Activated CD4-positive, alpha-beta T cell treated with anti-CD3 and anti-CD28 coated beads, Interleukin-2, amount 10 ng/mL, durations not matched to agents 7 days and 5 days (primary cell): Measurements from ENCODE around the gene ATP5IF1. TPM values are rescaled to one million over a fixed set of nuclear protein-coding genes. Genes with fewer than 3 reads are reported as not detected.

Experiments used
- CTCF ChIA-PET: fragments of 350-600 bp; sonication (Branson Sonifier 250); formaldehyde crosslinking; loops from one replicate; lab custom pipeline; 2021; ENCODE audit warnings: antibody characterized with exemption; lab: Charles Lee
- POLR2A ChIA-PET: fragments of 350-600 bp; sonication (Branson Sonifier 250); formaldehyde crosslinking; loops from one replicate; lab custom pipeline; 2021; ENCODE audit warnings: antibody characterized with exemption; lab: Charles Lee
- DNase-seq: peaks from one replicate; pipeline ENCODE4 v3.0.0-alpha.2; 2020
- H3K27ac Mint-ChIP-seq: one replicate; pipeline ENCODE4 v1.8.0; 2021; ENCODE audit warnings: mild to moderate bottlenecking, moderate library complexity, mixed read lengths
- H3K27me3 Mint-ChIP-seq: one replicate; pipeline ENCODE4 v1.8.0; 2021; ENCODE audit warnings: mixed read lengths
- H3K36me3 Mint-ChIP-seq: one replicate; pipeline ENCODE4 v1.8.0; 2021; ENCODE audit warnings: low read depth, mixed read lengths
- H3K4me1 Mint-ChIP-seq: one replicate; pipeline ENCODE4 v1.8.0; 2021; ENCODE audit warnings: mixed read lengths
- H3K4me3 Mint-ChIP-seq: one replicate; pipeline ENCODE4 v1.8.0; 2021; ENCODE audit warnings: mild to moderate bottlenecking, moderate library complexity, mixed read lengths
- H3K9me3 Mint-ChIP-seq: one replicate; pipeline ENCODE4 v1.8.0; 2021; ENCODE audit warnings: mixed read lengths
- total RNA-seq, 2 experiments: library from RNA; stranded (reverse); gene quantifications; one replicate each; pipeline ENCODE4 v1.2.3, GENCODE V29; 2021

The ATP5IF1 gene
- total RNA-seq, 2 experiments from 2014 or later = 172 to 189 TPM

- H3K36me3 Mint-ChIP-seq = peaks cover 63% of the 10 kb centered on the region
- no peak for DNase-seq
- POLR2A ChIA-PET = no interaction called here
These were observed 30.7 kb upstream of the ATP5IF1 start for GRCh38 chr1:28205243-28205642.

GRCh38 chr1:28208818-28209441 is 27.0 kb upstream of the ATP5IF1 start:
- ChIA-PET POLR2A (interaction anchor here (0.6 kb wide), 1 partner anchor 142 kb away, joined by 3 read pairs; no protein-coding TSS in a partner anchor), CTCF (interaction anchor here (0.5 to 1.9 kb wide), 9 partner anchors 9 to 303 kb away, joined by 3 to 20 read pairs (median 4); partner anchors contain the start of gene EYA3)
- Mint-ChIP-seq H3K27me3 (no peaks in the 10 kb centered on the region), H3K36me3 (peaks cover 37% of the 10 kb centered on the region), H3K27ac (no peak overlapping the region), H3K4me3 (no peak overlapping the region), H3K4me1 (peaks cover 11% of the 10 kb centered on the region), H3K9me3 (no peaks in the 10 kb centered on the region)
- peak; percentile 80 for DNase-seq

More at GRCh38 chr1:28205243-28205642, 30.7 kb upstream of the ATP5IF1 start:
- no peaks in the 10 kb centered on the region for H3K27me3 Mint-ChIP-seq
- no peak overlapping the region for H3K4me3 Mint-ChIP-seq
- CTCF ChIA-PET = interaction anchor here (0.6 to 2.1 kb wide), 2 partner anchors 92 to 114 kb away, joined by 4 to 7 read pairs; no protein-coding TSS in a partner anchor
- peaks cover 25% of the 10 kb centered on the region for H3K4me1 Mint-ChIP-seq
- H3K27ac Mint-ChIP-seq = no peak overlapping the region
- no peaks in the 10 kb centered on the region for H3K9me3 Mint-ChIP-seq

GRCh38 chr1:28209700-28210099 is 26.2 kb upstream of the ATP5IF1 start:
- DNase-seq = no peak
- no peak overlapping the region for H3K4me3 Mint-ChIP-seq
- no peak overlapping the region for H3K27ac Mint-ChIP-seq
- ChIA-PET POLR2A (no interaction called here), CTCF (interaction anchor here (0.9 to 1.9 kb wide), 8 partner anchors 9 to 304 kb away, joined by 4 to 20 read pairs (median 4); partner anchors contain the start of gene EYA3)
- no peaks in the 10 kb centered on the region for H3K27me3 Mint-ChIP-seq
- peaks cover 30% of the 10 kb centered on the region for H3K36me3 Mint-ChIP-seq
- peaks cover 11% of the 10 kb centered on the region for H3K4me1 Mint-ChIP-seq
- H3K9me3 Mint-ChIP-seq = no peaks in the 10 kb centered on the region

- H3K4me3 Mint-ChIP-seq = no peak overlapping the region
- H3K36me3 Mint-ChIP-seq = peaks cover 22% of the 10 kb centered on the region
- peaks cover 9% of the 10 kb centered on the region for H3K4me1 Mint-ChIP-seq
- ChIA-PET POLR2A (no interaction called here), CTCF (interaction anchor here (0.6 to 1.0 kb wide), 4 partner anchors 35 to 199 kb away, joined by 3 to 6 read pairs (median 4); no protein-coding TSS in a partner anchor)
- no peak overlapping the region for H3K27ac Mint-ChIP-seq
- DNase-seq = no peak
- no peaks in the 10 kb centered on the region for H3K9me3 Mint-ChIP-seq
- no peaks in the 10 kb centered on the region for H3K27me3 Mint-ChIP-seq
These were observed 22.6 kb upstream of the ATP5IF1 start for GRCh38 chr1:28213315-28213714.

GRCh38 chr1:28229089-28229488 is 6.8 kb upstream of the ATP5IF1 start:
- no peak for DNase-seq
- CTCF ChIA-PET = interaction anchor here (1.7 kb wide), 1 partner anchor 8 kb away, joined by 6 read pairs; no protein-coding TSS in a partner anchor
- Mint-ChIP-seq H3K36me3 (peaks cover 33% of the 10 kb centered on the region), H3K9me3 (no peaks in the 10 kb centered on the region), H3K27ac (no peak overlapping the region), H3K27me3 (no peaks in the 10 kb centered on the region), H3K4me3 (no peak overlapping the region), H3K4me1 (peaks cover 22% of the 10 kb centered on the region)
- POLR2A ChIA-PET = no interaction called here

- no peak overlapping the region for H3K27ac Mint-ChIP-seq
- H3K4me3 Mint-ChIP-seq = no peak overlapping the region
- ChIA-PET POLR2A (no interaction called here), CTCF (no interaction called here)
- DNase-seq = no peak
- no peaks in the 10 kb centered on the region for H3K9me3 Mint-ChIP-seq
- peaks cover 25% of the 10 kb centered on the region for H3K4me1 Mint-ChIP-seq
- H3K27me3 Mint-ChIP-seq = no peaks in the 10 kb centered on the region
- peaks cover 29% of the 10 kb centered on the region for H3K36me3 Mint-ChIP-seq
These were observed 5.9 kb upstream of the ATP5IF1 start for GRCh38 chr1:28229996-28230395.

- peak; percentile 96 for DNase-seq
These were observed 3.2 kb upstream of the ATP5IF1 start, which contains the start of gene DNAJC8 for GRCh38 chr1:28232558-28233263. Gene DNAJC8 (minus strand): TSS chr1:28233029. CDS start chr1:28232998, 31 bp downstream.

GRCh38 chr1:28233264-28233606 is 2.7 kb upstream of the ATP5IF1 start:
- peaks cover 25% of the 10 kb centered on the region for H3K4me1 Mint-ChIP-seq
- H3K36me3 Mint-ChIP-seq = peaks cover 15% of the 10 kb centered on the region
- ChIA-PET CTCF (interaction anchor here (5.9 kb wide), 1 partner anchor 11 kb away, joined by 35 read pairs; no protein-coding TSS in a partner anchor), POLR2A (no interaction called here)
- peak overlapping the region; percentile 99 for H3K4me3 Mint-ChIP-seq
- H3K27ac Mint-ChIP-seq = no peak overlapping the region
- H3K9me3 Mint-ChIP-seq = no peaks in the 10 kb centered on the region
- no peak for DNase-seq
- no peaks in the 10 kb centered on the region for H3K27me3 Mint-ChIP-seq

More at GRCh38 chr1:28232558-28233263, 3.2 kb upstream of the ATP5IF1 start, which contains the start of gene DNAJC8:
- Mint-ChIP-seq H3K4me1 (peaks cover 25% of the 10 kb centered on the region), H3K27me3 (no peaks in the 10 kb centered on the region), H3K36me3 (peaks cover 15% of the 10 kb centered on the region), H3K9me3 (no peaks in the 10 kb centered on the region), H3K27ac (peak within 1 kb of the TSS; percentile 99), H3K4me3 (peak within 1 kb of the TSS; percentile 99)
- CTCF ChIA-PET = interaction anchor here (1.2 to 5.9 kb wide), 2 partner anchors 12 to 141 kb away, joined by 3 to 35 read pairs; no protein-coding TSS in a partner anchor
- POLR2A ChIA-PET = no interaction called here

GRCh38 chr1:28236656-28237322 is 865 bp downstream of the ATP5IF1 start:
- H3K36me3 Mint-ChIP-seq = peaks cover 9% of the 10 kb centered on the region
- no peak overlapping the region for H3K27ac Mint-ChIP-seq
- peak; percentile 19 for DNase-seq
- no peak overlapping the region for H3K4me3 Mint-ChIP-seq
- H3K4me1 Mint-ChIP-seq = peaks cover 17% of the 10 kb centered on the region
- ChIA-PET CTCF (interaction anchor here (1.0 to 5.9 kb wide), 5 partner anchors 8 to 640 kb away, joined by 3 to 35 read pairs (median 4); partner anchors contain the start of gene SESN2), POLR2A (no interaction called here)
- no peaks in the 10 kb centered on the region for H3K27me3 Mint-ChIP-seq
- H3K9me3 Mint-ChIP-seq = no peaks in the 10 kb centered on the region

- Mint-ChIP-seq H3K27ac (no peak overlapping the region), H3K4me1 (peaks cover 23% of the 10 kb centered on the region), H3K36me3 (peaks cover 4% of the 10 kb centered on the region), H3K4me3 (no peak overlapping the region), H3K9me3 (no peaks in the 10 kb centered on the region), H3K27me3 (no peaks in the 10 kb centered on the region)
- DNase-seq = no peak
- CTCF ChIA-PET = no interaction called here
- POLR2A ChIA-PET = interaction anchor here (0.7 kb wide), 1 partner anchor 120 kb away, joined by 5 read pairs; no protein-coding TSS in a partner anchor
These were observed 3.1 kb downstream of the ATP5IF1 start for GRCh38 chr1:28239004-28239403.

- H3K36me3 Mint-ChIP-seq = peaks cover 5% of the 10 kb centered on the region
- ChIA-PET CTCF (no interaction called here), POLR2A (no interaction called here)
- H3K27ac Mint-ChIP-seq = no peak overlapping the region
- DNase-seq = no peak
- no peaks in the 10 kb centered on the region for H3K27me3 Mint-ChIP-seq
- no peak overlapping the region for H3K4me3 Mint-ChIP-seq
- H3K9me3 Mint-ChIP-seq = no peaks in the 10 kb centered on the region
- peaks cover 30% of the 10 kb centered on the region for H3K4me1 Mint-ChIP-seq
These were observed 4.1 kb downstream of the ATP5IF1 start for GRCh38 chr1:28240024-28240423.

- POLR2A ChIA-PET = no interaction called here
- H3K27ac Mint-ChIP-seq = no peak overlapping the region
- no peak for DNase-seq
These were observed 5.8 kb downstream of the ATP5IF1 start for GRCh38 chr1:28241638-28242241.

More at GRCh38 chr1:28241638-28242241, 5.8 kb downstream of the ATP5IF1 start:
- Mint-ChIP-seq H3K4me1 (peaks cover 36% of the 10 kb centered on the region), H3K4me3 (no peak overlapping the region), H3K27me3 (no peaks in the 10 kb centered on the region), H3K36me3 (peaks cover 5% of the 10 kb centered on the region), H3K9me3 (no peaks in the 10 kb centered on the region)
- CTCF ChIA-PET = no interaction called here
